Omental fat pad (tissue), 4 donors: ENCODE results near the gene CDKN1A. TPM values are rescaled to one million over a fixed set of nuclear protein-coding genes. Genes with fewer than 3 reads are reported as not detected.
"Not testable (repeated sequence)": the region's sequence is repeated elsewhere in the genome, so short reads cannot be mapped to it uniquely, and the experiment has no call there.

Source experiments
- ATAC-seq: fragments of 150-250 bp; one replicate; pipeline ENCODE4 v1.9.1; 2016; ENCODE audit warnings: mild to moderate bottlenecking, moderate library complexity; ENCODE audit not compliant: low FRiP score
- DNase-seq: peaks from one replicate; pipeline ENCODE4 v3.0.0-alpha.2; 2019; ENCODE audit warnings: low spot score
- CTCF ChIP-seq, 3 donors: fragments of 450-650 bp; IDR thresholded peaks; one replicate each; pipeline ENCODE4 v1.5.1; 2016 to 2017; ENCODE audit warnings: antibody characterized with exemption in 3 of 3, mild to moderate bottlenecking in 3 of 3, moderate library complexity in 2 of 3
- total RNA-seq, 4 donors: library from RNA; depleted of rRNA; stranded (reverse); fragments of >200 nt; gene quantifications; one replicate each; pipeline ENCODE4 v1.1.0, GENCODE V29; 2016

CDKN1A gene
- total RNA-seq, 4 donors from 2014 or later: 126 to 611 (median 261) TPM

- DNase-seq (no peak), ATAC-seq (no peak)
- no peak for TF ChIP-seq CTCF (IDR thresholded peaks at IDR 0.05)
Measured at GRCh38 chr6:36720251-36721141, 42.0 kb downstream of the CDKN1A start.

- no peak for TF ChIP-seq CTCF (IDR thresholded peaks at IDR 0.05)
- DNase-seq: no peak
- no peak for ATAC-seq
Measured at GRCh38 chr6:36721369-36722140, 43.0 kb downstream of the CDKN1A start.

GRCh38 chr6:36722365-36722764, 43.9 kb downstream of the CDKN1A start:
- ATAC-seq (no peak), DNase-seq (no peak)
- no peak for TF ChIP-seq CTCF (IDR thresholded peaks at IDR 0.05)

GRCh38 chr6:36722879-36723278, 44.4 kb downstream of the CDKN1A start:
- ATAC-seq: no peak
- no peak for DNase-seq
- no peak for TF ChIP-seq CTCF (IDR thresholded peaks at IDR 0.05)

- not testable (repeated sequence) for ATAC-seq, DNase-seq
Measured at GRCh38 chr6:36723992-36724391, 45.5 kb downstream of the CDKN1A start.

- no peak for TF ChIP-seq CTCF (IDR thresholded peaks at IDR 0.05)
- peak; percentile 89 for DNase-seq
- ATAC-seq: no peak
Measured at GRCh38 chr6:36724514-36725390, 46.2 kb downstream of the CDKN1A start.

- ATAC-seq (no peak), DNase-seq (no peak)
- TF ChIP-seq CTCF (IDR thresholded peaks at IDR 0.05): no peak
Measured at GRCh38 chr6:36725581-36725980, 47.1 kb downstream of the CDKN1A start.
